ENCODE results near the gene PTPRD. TPM values are rescaled to one million over a fixed set of nuclear protein-coding genes. Genes with fewer than 3 reads are reported as not detected.

PTPRD gene
- total RNA-seq, 2 donors from 2014 or later = 19.6 to 101 TPM

- H3K27me3 ChIP-seq (replicated peaks; ENCODE audit: insufficient read depth) = no peaks in the 10 kb centered on the region
- H3K36me3 ChIP-seq = no peaks in the 10 kb centered on the region
- H3K9me3 ChIP-seq = no peaks in the 10 kb centered on the region
- peaks cover 0 to 14% of the 10 kb centered on the region in 2 donors for H3K4me1 ChIP-seq (ENCODE audit: control insufficient read depth in 1 of 2, low read depth in 2 of 2)
- H3K4me3 ChIP-seq = no peak overlapping the region
- TF ChIP-seq CTCF (IDR thresholded peaks at IDR 0.05) = no peak
- no peak overlapping the region for H3K27ac ChIP-seq
- no peak for DNase-seq (ENCODE audit: low spot score)
- ATAC-seq (ENCODE audit: insufficient number of reproducible peaks, low FRiP score, low read depth) = no peak
These were observed 2044.7 kb downstream of the PTPRD start for GRCh38 chr9:8567963-8568579.

DNA sequence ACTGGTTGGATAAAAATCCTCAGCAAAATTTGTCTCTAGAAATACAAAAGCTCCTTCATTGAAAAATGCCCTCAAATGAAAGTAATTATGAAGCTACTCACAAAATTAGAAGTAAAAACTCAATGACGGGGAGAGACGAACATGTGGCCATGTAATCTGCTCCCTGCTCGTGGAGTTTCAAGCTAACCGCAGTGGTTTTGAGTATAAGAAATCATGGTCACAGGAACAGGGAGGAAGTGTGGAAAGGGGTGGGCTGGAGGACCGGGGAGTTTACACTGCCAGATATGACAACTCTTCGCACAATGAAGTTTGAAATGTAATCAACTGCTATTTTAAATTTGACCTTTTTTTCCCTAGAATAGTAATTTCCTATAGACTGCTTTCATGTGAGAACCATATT, 2047.8 kb downstream of the PTPRD start:
- DNase-seq (ENCODE audit: low spot score) (no peak), ATAC-seq (ENCODE audit: insufficient number of reproducible peaks, low FRiP score, low read depth) (no peak)
- H3K4me3 ChIP-seq = no peak overlapping the region
- no peaks in the 10 kb centered on the region for H3K4me1 ChIP-seq (ENCODE audit: control insufficient read depth in 1 of 2, low read depth in 2 of 2)
- H3K36me3 ChIP-seq = no peaks in the 10 kb centered on the region
- no peaks in the 10 kb centered on the region for H3K27me3 ChIP-seq (replicated peaks; ENCODE audit: insufficient read depth)
- no peak for TF ChIP-seq CTCF (IDR thresholded peaks at IDR 0.05)
- no peak overlapping the region for H3K27ac ChIP-seq
- H3K9me3 ChIP-seq = no peaks in the 10 kb centered on the region

DNA sequence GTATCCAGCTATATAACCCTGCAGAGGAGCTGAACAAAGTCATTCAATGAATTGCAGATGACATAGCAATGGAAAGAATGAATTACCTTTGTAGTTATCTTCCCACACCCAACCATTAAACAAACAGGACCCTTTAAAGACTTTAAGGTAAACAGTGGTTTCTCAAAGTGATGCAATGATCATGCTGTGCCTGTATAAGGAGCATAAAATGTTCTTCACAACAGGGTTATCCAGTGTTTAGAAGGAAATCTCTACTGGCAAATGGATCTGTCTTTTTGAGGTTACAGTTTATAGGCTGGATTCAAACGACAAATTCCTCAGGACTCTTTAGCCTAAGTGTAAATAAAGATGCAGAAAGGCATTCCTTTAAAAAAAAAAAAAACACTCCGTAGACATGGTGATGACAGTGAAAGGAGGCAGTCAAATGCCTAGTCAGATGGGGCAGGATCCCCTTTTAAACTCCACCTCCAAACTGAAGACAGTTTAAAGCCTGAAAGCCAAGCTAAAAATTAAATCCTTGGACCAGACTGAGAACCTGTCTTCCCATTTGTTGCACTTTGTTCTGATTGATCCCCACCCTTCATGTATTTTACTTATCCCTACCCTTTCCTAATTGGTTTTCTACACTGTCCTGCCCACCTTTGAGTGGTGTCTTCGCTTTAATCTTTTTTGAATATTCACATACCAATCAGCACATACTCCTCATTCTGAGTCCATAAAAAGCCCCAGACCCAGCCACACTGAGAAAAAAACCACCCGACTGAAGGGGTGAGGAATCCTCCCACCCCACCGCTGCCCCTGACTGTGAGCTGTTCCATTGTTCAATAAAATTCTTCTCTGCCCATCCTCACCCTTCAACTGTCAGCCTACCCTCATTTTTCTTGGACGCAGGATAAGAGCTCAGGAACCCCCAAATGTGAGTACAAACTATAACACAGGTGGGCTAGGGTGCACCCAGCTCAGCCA, 2052.0 kb downstream of the PTPRD start:
- no peak for ATAC-seq (ENCODE audit: insufficient number of reproducible peaks, low FRiP score, low read depth)

GRCh38 chr9:8558176-8558575, 2054.6 kb downstream of the PTPRD start:
- Histone ChIP-seq H3K27ac (no peak overlapping the region), H3K9me3 (no peaks in the 10 kb centered on the region), H3K27me3 (replicated peaks; ENCODE audit: insufficient read depth) (no peaks in the 10 kb centered on the region), H3K4me1 (ENCODE audit: control insufficient read depth in 1 of 2, low read depth in 2 of 2) (no peaks in the 10 kb centered on the region), H3K36me3 (no peaks in the 10 kb centered on the region), H3K4me3 (no peak overlapping the region)
- TF ChIP-seq CTCF (IDR thresholded peaks at IDR 0.05) = no peak
- ATAC-seq (ENCODE audit: insufficient number of reproducible peaks, low FRiP score, low read depth) (no peak), DNase-seq (ENCODE audit: low spot score) (no peak)

More for the DNA sequence above, 2052.0 kb downstream of the PTPRD start:
- DNase-seq (ENCODE audit: low spot score) = no peak
- TF ChIP-seq CTCF (IDR thresholded peaks at IDR 0.05) = no peak
- Histone ChIP-seq H3K27me3 (replicated peaks; ENCODE audit: insufficient read depth) (no peaks in the 10 kb centered on the region), H3K27ac (no peak overlapping the region), H3K36me3 (no peaks in the 10 kb centered on the region), H3K4me1 (ENCODE audit: control insufficient read depth in 1 of 2, low read depth in 2 of 2) (no peaks in the 10 kb centered on the region), H3K4me3 (no peak overlapping the region), H3K9me3 (no peaks in the 10 kb centered on the region)

DNA sequence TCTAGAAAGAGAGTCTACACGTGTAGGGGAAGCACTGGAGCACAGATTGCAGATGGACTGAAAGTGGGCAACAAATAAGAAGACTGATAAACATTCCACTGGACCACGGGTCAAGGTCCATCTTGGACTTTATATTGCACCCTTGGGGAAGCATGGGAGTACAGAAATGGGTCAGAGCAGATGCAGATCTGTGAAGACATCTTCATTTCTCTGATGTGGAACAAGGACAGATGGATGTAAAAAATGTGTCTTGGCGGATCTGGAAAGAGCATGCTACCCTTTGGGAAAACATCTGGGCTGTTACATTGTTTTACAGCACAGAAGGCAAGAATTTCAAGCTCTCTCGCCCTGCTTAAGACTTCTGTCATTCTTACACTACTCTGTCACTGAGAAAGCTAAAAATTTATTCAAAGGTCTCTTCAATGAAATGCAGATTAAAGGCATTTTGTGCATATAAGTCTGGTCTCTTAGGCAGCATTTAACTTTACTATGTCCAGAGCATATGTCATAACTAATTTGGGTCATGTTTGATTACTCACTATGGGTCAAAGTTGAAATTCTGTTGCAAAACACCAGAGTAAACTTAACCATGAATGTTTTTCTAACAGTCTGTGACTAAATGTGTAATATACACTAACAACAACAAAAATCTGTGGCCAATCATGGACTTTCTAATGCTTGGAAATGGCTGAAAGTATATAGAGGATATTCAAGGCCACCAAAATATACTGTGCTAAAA, 2056.9 kb downstream of the PTPRD start:
- TF ChIP-seq CTCF (IDR thresholded peaks at IDR 0.05) = no peak

More for the DNA sequence above, 2056.9 kb downstream of the PTPRD start:
- DNase-seq (ENCODE audit: low spot score) (no peak), ATAC-seq (ENCODE audit: insufficient number of reproducible peaks, low FRiP score, low read depth) (no peak)
- no peaks in the 10 kb centered on the region for H3K27me3 ChIP-seq (replicated peaks; ENCODE audit: insufficient read depth)
- no peaks in the 10 kb centered on the region for H3K4me1 ChIP-seq (ENCODE audit: control insufficient read depth in 1 of 2, low read depth in 2 of 2)
- H3K36me3 ChIP-seq = no peaks in the 10 kb centered on the region
- H3K4me3 ChIP-seq = no peak overlapping the region
- H3K9me3 ChIP-seq = no peaks in the 10 kb centered on the region
- no peak overlapping the region for H3K27ac ChIP-seq
